Measurements from ENCODE around the gene SMCO2.

SMCO2 gene

DNA sequence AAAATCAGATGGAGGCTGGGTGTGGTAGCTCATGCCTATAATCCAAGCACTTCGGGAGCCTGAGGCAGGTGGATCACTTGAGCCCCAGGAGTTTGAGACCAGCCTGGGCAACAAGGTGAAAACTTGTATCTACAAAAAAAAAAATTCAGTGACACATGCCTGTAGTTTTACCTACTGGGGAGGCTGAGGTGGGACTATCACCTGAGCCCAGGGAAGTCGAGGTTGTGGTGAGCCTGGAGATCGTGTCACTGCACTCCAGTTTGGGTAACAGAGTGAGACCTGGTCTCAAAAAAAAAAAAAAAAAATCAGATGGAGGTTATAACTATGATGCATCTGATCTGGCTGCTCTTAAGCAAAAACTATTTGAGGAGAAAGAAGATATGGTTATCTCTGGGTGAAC lies 50.9 kb downstream of the SMCO2 start:
- no peaks in the 10 kb centered on the region for H3K9me3 ChIP-seq (replicated peaks; ENCODE audit: insufficient read depth, low read length)
- H3K27me3 ChIP-seq (replicated peaks; ENCODE audit: insufficient read depth, low read length): no peaks in the 10 kb centered on the region
- TF ChIP-seq EZH2 (optimal IDR thresholded peaks at IDR 0.05; ENCODE audit: low read depth, low read length): no peak
- TF ChIP-seq EZH2phosphoT487 (IDR thresholded peaks at IDR 0.05; ENCODE audit: low read length): no peak
- TF ChIP-seq, protein P1, sequence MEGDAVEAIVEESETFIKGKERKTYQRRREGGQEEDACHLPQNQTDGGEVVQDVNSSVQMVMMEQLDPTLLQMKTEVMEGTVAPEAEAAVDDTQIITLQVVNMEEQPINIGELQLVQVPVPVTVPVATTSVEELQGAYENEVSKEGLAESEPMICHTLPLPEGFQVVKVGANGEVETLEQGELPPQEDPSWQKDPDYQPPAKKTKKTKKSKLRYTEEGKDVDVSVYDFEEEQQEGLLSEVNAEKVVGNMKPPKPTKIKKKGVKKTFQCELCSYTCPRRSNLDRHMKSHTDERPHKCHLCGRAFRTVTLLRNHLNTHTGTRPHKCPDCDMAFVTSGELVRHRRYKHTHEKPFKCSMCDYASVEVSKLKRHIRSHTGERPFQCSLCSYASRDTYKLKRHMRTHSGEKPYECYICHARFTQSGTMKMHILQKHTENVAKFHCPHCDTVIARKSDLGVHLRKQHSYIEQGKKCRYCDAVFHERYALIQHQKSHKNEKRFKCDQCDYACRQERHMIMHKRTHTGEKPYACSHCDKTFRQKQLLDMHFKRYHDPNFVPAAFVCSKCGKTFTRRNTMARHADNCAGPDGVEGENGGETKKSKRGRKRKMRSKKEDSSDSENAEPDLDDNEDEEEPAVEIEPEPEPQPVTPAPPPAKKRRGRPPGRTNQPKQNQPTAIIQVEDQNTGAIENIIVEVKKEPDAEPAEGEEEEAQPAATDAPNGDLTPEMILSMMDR (IDR thresholded peaks at IDR 0.05; ENCODE audit: low read length): no peak
- H3K4me3 ChIP-seq (ENCODE audit: low read length): no peak overlapping the region
- no peak overlapping the region for H3K27ac ChIP-seq (ENCODE audit: low read length)
- H3K9me2 ChIP-seq (replicated peaks; ENCODE audit: insufficient read depth, low read length): no peaks in the 10 kb centered on the region
- H3K4me2 ChIP-seq (ENCODE audit: low read depth, low read length): no peak overlapping the region
- no peaks in the 10 kb centered on the region for H3K36me3 ChIP-seq (replicated peaks; ENCODE audit: insufficient read depth, low read length)
- H3K9ac ChIP-seq (ENCODE audit: low read length): no peak overlapping the region
- no peaks in the 10 kb centered on the region for H3F3A ChIP-seq (ENCODE audit: insufficient read depth, low read length)
- DNase-seq: no peak
- H3K79me2 ChIP-seq (ENCODE audit: low read length): no peaks in the 10 kb centered on the region
- no peaks in the 10 kb centered on the region for H3K4me1 ChIP-seq (ENCODE audit: low read length)
- H2AFZ ChIP-seq (ENCODE audit: low read length): no peak overlapping the region
- H4K20me1 ChIP-seq (ENCODE audit: insufficient read depth, low read length): no peaks in the 10 kb centered on the region

DNA sequence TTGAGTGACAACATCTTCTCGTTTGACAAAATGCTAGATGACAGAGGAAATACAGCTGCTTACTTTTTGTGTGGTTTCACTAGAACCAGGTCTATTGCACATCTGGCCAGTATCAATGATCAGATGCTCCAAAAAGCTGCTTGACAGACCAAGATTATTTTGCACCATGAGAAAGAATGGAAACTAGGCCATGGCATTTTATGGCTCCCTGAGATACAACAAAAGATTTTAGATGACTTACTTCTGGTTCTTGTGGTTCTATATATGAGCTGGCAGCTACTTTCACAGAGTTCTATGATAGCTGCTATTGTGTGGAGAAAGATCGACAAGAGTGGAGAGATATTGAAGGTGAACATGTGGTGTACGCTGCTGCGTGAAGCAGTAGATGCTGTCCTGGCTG lies 51.6 kb downstream of the SMCO2 start:
- Histone ChIP-seq H3K9me3 (replicated peaks; ENCODE audit: insufficient read depth, low read length) (no peaks in the 10 kb centered on the region), H3K9me2 (replicated peaks; ENCODE audit: insufficient read depth, low read length) (no peaks in the 10 kb centered on the region), H3K27me3 (replicated peaks; ENCODE audit: insufficient read depth, low read length) (no peaks in the 10 kb centered on the region), H3K4me1 (ENCODE audit: low read length) (no peaks in the 10 kb centered on the region), H3K36me3 (replicated peaks; ENCODE audit: insufficient read depth, low read length) (no peaks in the 10 kb centered on the region), H2AFZ (ENCODE audit: low read length) (no peak overlapping the region), H3F3A (ENCODE audit: insufficient read depth, low read length) (no peaks in the 10 kb centered on the region), H4K20me1 (ENCODE audit: insufficient read depth, low read length) (no peaks in the 10 kb centered on the region), H3K4me2 (ENCODE audit: low read depth, low read length) (no peak overlapping the region), H3K9ac (ENCODE audit: low read length) (no peak overlapping the region), H3K27ac (ENCODE audit: low read length) (no peak overlapping the region), H3K4me3 (ENCODE audit: low read length) (no peak overlapping the region), H3K79me2 (ENCODE audit: low read length) (no peaks in the 10 kb centered on the region)
- TF ChIP-seq, protein P1 (IDR thresholded peaks at IDR 0.05; ENCODE audit: low read length): no peak
- TF ChIP-seq EZH2 (optimal IDR thresholded peaks at IDR 0.05; ENCODE audit: low read depth, low read length) (no peak), EZH2phosphoT487 (IDR thresholded peaks at IDR 0.05; ENCODE audit: low read length) (no peak)
- no peak for DNase-seq

DNA sequence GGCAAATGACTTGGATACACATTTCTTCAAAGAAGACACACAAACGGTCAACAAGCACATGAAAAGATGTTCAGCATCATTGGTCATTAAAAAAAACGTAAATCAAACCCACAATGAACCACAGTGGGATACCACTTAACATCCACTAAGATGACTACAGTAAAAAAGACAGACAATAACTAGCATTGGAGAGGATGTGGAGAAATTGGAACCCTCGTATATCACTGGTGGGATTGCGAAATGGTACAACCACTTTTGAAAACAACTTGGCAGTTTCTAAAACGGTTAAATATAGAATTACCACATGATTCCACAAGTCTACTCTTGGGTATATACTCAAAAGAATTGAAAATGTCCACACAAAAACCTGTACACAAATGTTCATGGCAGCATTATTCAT lies 52.2 kb downstream of the SMCO2 start:
- H2AFZ ChIP-seq (ENCODE audit: low read length): no peak overlapping the region
- TF ChIP-seq, protein P1 (IDR thresholded peaks at IDR 0.05; ENCODE audit: low read length): no peak
- TF ChIP-seq EZH2 (optimal IDR thresholded peaks at IDR 0.05; ENCODE audit: low read depth, low read length) (no peak), EZH2phosphoT487 (IDR thresholded peaks at IDR 0.05; ENCODE audit: low read length) (no peak)
- no peak overlapping the region for H3K27ac ChIP-seq (ENCODE audit: low read length)
- no peaks in the 10 kb centered on the region for H3K9me2 ChIP-seq (replicated peaks; ENCODE audit: insufficient read depth, low read length)
- no peak for DNase-seq
- H3K27me3 ChIP-seq (replicated peaks; ENCODE audit: insufficient read depth, low read length): no peaks in the 10 kb centered on the region
- no peaks in the 10 kb centered on the region for H3K9me3 ChIP-seq (replicated peaks; ENCODE audit: insufficient read depth, low read length)
- H3K9ac ChIP-seq (ENCODE audit: low read length): no peak overlapping the region
- H3K79me2 ChIP-seq (ENCODE audit: low read length): no peaks in the 10 kb centered on the region
- H3K36me3 ChIP-seq (replicated peaks; ENCODE audit: insufficient read depth, low read length): no peaks in the 10 kb centered on the region
- H4K20me1 ChIP-seq (ENCODE audit: insufficient read depth, low read length): no peaks in the 10 kb centered on the region
- H3K4me2 ChIP-seq (ENCODE audit: low read depth, low read length): no peak overlapping the region
- H3K4me1 ChIP-seq (ENCODE audit: low read length): no peaks in the 10 kb centered on the region
- H3K4me3 ChIP-seq (ENCODE audit: low read length): no peak overlapping the region
- H3F3A ChIP-seq (ENCODE audit: insufficient read depth, low read length): no peaks in the 10 kb centered on the region

All from MM.1S (cell line).